CMK (cell line): Measurements from ENCODE around the gene UNC5A.

Experiments
- DNase-seq: peaks from one replicate; pipeline ENCODE4 v3.0.0-alpha.2; 2010; ENCODE audit warnings: low read depth

Gene UNC5A

DNA sequence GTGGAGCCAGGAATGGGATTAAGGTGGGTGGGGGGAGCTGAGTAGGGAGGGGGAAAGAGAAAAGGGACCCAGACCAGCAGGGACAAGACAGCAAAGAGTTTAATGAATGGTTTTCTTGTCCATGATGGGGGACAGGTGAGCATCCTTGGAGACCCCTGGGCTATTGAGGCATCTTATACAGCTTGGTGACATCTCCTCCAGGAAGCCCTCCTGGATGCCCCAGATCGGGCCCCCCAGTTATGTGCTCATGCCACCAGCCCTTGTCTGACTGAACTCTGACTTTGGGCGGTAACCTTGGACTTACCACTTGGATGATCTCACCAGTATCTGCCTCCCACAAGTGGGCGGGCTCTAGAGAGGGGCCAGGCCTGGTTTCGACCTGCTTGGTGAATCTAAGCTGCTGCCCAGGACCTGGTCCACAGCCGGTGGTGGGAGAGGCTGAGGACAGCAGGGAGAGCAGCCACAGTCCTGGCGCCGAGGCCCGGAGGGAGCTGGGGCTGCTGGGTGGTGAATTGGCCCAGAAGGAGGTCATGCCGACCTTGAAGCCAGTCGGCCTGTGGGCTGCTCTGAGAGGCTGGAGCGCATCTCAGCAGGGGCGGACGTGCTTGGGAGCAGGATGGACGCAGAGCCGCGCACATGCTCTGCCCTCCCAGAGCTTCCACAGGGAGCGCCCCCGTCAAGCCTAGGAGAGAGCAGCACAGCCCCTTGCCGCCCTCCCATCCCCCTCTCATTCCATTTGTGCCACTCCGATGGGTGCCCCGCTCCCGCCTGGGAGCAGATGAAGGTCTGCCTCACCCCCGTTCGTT lies 36.2 kb downstream of the UNC5A start:
- no peak for DNase-seq

DNA sequence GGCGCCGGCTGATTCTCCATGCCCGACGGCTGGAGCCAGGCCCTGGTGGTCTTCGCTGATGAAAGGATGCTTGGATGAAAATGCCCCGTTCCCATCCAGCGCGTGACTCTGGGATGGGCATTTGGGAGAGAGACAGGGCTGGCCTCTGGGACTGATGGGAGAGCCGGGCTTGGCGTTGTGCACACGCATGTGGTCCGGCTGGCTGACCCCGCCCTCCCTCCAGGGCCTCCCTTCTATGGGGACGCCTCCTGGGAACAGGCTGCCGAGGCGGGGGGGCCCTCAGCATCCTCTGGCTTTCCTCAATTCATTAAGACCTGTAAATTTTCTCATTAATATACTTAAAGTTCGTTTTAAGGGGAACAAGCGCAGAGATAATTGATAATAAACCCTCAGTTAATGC lies 36.8 kb downstream of the UNC5A start:
- DNase-seq: no peak

DNA sequence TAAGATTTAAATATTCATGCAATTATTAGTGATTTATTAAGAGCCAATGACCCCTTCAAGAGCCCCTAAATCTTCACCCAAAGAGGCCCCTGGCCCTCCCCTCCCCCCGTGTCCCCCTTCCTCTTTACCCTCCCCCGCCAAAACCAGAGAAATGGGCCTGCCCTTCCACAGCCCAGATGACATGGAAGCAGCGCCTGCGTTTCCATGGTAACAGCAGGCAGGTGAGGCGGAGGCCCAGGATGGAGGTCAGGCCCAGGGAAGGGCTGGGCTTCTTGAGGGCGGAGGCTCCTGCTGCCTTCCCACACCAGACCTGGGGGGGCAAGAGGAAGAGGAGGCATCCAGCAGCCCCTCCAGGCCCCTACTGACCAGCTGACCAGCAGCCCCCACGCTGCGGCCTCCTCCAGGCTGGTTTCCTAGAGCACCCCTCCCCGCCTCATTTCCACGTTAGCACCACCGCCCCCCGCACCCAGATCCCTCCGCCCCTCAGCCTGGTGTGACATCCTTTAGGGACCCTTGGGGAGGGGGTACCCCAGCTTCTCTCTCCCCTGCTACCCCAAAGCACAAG lies 37.4 kb downstream of the UNC5A start:
- no peak for DNase-seq

DNA sequence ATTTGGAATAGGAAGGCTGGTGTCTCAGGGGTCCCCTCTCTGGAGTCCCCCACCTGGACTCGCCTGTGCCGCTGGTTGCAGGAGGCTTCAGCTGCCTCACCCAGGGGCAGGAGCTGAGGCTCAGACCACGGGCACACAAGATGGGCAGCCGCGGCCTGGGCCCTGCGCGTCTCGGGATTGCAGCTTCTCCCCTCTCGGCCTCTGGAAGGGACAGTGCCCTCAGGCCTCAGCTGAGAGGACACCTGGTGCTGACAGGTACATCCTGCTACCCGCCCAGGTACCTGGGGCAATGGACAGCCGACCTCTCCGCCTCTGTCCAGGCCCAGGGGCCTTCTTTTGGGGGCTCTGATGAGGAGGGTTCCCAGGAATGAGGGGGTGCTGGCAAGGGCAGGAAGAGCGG lies 38.3 kb downstream of the UNC5A start:
- DNase-seq: no peak

DNA sequence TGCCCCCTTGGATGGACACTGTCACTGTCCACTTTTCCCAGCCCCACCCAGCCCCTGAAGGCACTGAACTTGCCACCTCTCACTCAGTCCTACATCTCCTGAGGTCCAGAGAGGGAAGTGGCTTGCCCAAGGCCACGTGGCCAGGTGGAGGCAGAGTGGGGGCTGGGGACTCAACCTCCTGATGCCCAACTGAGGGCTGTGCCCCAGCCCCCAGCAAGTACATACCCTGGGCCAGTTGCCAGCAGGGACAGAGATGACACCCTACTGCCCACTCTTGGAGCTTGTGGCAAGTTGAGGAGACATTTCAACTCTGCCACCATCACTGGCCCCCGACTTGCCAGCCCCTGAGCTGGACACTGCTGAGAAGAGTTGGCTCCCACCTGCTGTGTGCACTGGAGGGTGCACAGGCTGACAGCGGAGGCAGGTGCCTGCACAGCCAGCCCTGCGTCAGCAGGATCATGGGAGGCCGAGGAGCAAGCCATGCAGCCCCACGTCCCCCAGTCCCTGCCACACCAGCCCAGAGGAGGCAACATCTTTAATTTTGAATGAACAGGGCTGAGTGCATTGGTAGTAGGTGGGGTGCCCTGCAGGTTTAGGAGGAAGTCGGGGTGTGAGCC lies 39.4 kb downstream of the UNC5A start:
- DNase-seq: no peak

DNA sequence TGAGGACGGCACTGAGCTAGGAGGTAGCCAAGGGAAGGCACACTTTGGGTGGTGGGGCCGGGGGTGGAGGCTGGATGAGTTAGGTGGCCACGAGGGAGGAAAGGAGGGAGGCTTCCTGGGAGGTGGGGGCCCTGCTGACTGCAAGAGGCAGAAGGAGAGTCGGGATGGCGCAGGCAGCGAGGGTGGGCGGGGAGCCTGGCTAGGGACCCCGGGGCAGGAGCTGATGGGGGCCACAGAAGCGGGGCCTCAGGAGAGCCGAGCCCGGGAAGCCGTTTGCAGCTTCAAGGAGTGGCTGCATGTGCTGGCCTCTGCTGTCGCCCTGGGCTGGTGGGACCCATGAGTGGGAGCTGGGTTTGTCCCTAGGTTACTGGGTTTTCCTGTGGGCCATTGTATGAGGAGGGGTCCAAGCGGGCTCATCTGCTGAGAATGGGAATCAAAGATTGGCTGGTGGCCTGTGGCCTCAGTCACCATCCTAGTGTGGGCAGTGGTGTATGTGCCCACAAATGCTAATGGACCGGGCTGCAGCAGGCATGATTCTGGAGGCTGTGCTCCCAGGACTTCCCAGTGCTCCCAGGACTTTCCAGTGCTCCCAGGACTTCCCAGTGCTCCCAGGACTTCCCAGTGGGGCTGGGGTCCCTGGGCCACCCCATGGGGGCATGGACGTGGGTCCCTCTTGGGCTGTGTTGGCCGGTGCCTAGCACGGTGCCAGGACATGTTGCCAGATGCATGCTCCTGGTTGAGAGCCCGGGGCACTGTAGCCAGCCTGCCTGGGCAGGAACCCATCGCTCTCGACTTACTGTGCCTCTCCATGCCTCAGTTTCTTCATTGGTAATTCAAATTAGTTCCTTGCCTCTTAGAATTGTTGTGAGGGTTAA lies 40.2 kb downstream of the UNC5A start:
- DNase-seq: no peak

DNA sequence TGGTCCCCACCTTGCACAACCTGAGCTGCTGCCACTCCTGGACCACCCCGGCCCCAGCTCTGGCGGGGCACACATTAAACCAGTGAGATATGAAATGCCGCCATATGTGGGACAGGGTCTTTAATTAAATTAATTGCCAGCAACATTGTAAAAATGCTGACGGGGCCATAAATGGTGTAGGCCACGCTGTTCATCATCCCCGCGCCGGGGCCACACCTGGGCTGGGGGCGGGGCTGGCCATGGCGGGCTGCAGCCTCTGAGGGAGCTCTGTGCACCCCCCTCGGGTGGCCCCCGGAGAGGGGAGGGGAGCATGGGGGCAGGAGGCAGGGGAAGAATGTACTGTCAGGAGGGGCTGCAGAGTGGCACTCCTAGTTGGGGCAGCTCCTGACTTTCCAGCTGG lies 41.0 kb downstream of the UNC5A start:
- no peak for DNase-seq

DNA sequence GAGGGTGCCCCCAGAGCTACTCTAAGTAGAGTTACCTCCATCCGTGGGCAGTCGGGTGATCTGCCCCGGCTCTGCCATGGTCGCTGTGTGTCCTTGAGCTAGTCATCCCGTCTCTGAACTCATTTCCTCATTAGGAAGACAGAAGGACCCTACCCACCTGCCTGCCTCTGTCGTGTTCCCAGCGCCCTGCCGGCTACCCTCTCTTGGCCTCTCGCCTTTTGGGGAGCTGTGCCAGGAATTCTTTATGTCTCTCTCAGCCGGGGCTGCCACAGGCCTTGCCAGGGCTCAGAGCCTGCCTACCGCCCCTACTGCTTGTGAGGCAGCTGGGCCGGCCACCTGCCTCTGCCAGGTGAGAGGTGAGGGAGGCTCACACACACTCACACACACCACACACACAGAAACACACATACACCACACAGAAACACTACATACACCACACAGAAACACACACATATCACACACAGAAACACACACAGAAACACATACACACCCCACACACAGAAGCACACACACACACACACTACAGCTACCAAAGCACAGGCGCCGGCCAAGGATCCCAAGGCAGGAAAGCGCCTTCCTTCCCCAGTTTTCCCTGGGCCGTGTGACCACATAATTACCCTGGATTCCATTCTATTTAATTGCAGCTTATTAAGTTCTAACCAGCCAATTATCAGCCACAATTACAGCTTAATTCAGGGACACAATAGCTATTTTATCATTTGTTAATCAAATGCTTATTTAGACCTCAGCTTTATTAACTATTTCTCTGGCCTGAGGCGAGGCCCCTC lies 41.7 kb downstream of the UNC5A start:
- DNase-seq: no peak

DNA sequence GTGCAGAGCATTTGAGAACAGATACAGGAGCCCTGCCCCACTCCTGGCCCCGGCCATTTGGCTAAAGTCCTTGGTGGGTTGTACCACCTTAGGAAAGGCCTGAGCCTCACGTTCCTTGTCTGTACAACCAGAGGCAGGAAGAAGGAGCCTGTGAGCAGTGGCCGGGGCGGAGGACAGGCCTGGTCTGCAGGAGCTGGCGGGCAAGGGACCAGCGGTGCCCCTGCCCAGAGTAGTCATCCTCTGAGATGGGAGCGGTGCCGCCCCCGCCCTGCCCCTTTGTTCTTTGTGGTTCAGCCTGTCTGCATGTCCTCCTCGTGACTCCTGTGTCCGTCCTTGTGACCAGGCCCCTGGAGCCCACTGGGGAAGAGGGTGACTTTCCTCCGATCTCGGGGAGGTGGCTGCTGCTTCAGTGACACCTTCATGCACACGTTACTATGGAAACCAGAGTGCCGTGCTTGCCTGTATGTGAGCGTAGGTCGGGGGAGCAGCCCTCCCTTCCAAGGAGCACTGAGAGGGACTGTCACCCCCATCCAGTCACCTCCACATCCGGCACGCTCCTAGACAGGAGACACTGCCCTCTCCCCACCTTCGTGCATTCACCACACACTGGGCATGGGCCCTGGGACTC lies 42.9 kb downstream of the UNC5A start:
- no peak for DNase-seq

DNA sequence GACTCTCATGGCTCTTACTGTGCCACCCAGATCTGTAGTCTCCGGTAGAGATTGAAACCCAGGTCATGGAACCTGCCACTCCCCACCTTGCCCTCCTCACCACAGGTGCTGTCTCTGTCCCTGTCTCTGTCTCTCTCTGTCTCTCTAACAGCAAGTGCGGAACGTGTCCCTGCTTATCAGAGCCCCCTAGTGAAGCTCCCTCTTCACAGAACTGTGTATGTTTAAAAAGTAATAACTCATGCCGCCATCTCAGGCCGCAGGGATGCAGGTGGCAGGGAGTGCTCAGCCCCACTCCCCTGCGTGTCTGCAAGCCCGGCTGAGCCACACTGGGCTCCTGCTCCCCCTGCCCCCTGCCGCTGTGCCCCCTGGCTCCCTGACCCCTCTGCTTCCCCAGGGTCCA lies 43.8 kb downstream of the UNC5A start:
- no peak for DNase-seq

DNA sequence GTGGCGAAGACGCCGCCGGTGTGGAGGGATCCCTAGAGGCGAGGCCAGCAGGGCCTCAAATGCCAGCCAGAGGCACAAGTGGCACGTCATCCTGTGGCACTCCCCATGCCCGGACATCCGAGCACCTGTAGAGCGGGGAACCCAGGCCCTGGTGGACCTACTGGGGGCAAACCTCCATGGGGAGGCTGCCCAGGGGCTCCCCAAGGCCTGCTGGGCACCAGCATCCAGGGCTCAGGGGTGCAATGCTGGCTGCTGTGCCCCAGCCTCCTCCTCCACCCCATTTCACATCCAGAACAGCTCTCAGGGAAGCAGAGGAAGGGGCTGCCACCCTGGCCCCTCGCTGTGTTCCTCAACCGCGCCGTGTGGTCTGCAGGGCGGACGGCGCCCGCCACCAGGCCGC lies 45.2 kb downstream of the UNC5A start:
- no peak for DNase-seq

DNA sequence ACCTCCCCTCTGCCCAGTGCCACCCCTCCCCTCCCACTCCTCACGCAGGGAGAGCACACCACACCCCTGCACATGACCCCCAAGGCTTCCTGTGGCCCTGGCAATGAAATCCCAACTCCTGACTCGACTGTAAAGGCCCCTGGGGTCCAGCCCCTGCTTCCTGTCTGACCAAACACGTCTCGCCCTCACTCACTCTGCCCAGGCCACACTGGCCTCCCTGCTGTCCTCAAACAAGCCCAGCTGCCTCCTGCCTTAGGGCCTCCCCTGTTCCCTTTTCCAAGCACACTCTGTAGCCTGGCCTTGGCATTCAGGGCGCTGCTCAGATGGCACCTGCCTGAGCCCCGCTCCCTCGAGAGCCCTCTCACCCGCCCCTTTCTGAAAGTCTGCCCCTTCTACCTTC lies 46.4 kb downstream of the UNC5A start:
- DNase-seq: no peak

DNA sequence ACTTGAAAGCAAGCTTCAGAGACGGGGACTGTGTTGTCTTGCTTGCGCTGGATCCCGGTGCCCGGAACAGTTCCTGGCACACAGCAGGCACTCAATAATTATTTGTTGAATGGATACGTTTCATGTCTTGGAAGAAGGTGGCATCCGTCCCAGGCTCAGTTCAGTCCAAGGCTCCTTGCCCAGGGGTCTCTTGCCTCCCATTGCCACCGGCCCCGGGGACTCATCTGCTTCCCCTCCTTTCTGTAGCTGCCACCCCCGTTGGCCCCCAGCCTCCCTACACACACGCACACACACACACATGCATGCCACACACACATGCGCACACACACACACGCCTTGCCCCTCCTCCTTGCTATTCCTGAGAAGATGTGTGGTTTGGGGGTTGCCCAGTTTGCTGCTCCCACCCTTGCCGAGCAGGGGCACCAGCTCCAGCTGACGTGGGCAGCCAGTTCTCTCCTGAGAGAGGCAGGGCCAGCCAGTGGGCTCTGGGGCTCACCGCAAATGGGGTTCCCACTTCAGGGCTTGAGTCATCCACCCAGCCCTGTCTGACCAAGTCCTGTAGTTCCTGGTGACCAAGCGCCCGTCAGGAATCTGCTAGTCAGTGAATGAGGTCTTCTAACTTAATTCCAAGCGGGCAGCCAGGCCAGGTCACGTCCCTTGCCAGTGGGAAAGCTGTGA lies 47.0 kb downstream of the UNC5A start:
- DNase-seq: no peak

DNA sequence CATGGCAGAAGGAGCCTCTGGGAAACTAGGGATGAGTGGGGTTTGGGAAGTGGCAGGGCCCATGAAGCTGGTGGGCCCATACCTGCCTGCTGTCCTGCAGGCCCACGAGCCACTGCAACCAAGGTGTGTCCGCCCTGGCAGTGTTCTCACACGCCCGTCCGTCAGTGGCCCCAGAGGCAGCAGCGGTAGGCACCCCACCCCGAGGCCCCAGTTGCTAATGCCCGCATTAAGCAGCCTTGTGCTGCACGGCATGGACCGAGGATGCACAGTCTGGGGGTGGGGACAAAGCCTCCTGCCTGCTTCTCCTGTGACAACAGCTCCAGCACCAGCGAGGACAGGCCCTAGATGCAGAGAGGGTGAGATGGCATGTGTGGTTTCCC lies 47.5 kb downstream of the UNC5A start:
- no peak for DNase-seq

DNA sequence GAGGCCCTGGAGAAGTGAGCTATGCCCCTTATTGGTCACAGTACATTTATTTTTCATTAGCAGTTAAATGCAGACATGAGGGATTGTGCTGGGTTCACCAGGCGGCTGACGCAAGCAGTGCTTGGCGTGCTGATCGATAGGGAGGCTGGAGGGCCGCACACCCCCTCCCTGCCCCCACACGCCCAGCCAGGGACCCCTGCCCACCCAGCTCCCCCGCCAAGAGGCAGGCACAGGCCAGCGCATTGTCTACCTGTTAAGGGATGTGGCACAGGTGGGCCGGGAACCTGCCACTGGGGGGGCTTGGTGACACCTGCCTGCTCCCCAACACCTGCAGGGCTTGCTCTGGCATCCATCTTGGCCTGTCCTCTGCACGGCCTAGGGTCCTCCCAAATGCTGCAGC lies 49.6 kb downstream of the UNC5A start:
- no peak for DNase-seq

DNA sequence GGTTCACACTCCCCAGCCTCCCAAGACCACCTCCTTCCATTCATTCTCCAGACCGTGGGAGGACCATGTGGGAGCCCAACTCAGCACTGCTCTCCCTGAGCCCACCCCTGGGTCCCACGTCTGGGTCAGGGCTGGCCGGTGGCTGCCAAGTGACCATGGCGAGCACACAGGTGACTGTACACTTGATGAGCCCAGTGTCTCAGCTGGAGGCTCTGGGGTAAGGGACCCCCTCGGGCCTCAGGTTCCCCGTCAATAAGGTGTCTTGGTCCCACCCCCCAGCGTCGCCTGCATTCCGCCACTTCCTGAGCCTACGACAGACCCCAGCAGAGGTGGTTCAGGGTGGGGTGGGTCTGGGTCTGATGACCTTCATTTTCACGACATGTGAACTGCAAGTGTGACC lies 50.0 kb downstream of the UNC5A start:
- DNase-seq: no peak

DNA sequence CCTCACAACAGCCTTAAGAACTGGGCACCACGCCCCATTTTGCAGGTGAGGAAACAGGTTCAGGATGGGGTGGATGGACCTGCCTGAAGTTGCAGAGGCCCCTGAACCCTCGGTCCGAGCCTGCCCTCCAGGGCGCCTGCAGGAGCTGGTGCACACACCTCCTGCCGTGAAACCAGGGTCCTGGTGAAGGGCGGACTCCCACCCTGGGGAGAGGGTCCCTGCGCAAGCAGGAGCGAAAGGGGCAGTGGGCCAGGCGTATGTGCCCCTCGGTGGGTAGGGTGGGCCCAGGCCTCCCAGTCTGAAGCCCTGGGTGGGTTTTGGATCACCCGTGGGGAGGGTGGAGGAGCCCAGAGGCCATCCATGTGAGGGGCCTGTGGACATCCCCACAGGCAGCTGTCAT lies 50.9 kb downstream of the UNC5A start:
- no peak for DNase-seq

DNA sequence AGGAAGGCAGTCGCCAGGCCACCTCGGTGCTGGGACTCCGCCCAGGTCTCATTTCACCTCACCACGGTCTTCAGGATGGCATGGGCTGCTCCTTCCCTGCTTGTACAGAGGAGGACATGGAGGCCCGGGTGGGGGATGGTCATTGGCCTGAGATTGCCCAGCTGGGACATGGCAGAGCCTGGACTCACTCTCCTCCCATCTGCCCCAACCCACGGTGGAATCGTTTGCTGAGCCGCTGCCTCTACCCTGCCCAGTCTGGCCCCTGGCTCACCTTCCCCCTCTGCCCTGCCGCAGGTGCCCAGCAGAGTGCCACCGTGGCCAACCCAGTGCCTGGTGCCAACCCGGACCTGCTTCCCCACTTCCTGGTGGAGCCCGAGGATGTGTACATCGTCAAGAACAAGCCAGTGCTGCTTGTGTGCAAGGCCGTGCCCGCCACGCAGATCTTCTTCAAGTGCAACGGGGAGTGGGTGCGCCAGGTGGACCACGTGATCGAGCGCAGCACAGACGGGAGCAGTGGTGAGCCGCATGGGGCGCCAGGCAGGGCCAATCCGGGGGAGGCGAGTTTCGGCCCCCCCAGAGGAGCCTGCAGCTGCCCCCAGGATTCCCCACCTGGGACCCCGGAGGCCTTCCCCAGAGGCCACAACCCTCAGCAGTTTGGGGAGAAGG lies 52.1 kb downstream of the UNC5A start:
- no peak for DNase-seq

DNA sequence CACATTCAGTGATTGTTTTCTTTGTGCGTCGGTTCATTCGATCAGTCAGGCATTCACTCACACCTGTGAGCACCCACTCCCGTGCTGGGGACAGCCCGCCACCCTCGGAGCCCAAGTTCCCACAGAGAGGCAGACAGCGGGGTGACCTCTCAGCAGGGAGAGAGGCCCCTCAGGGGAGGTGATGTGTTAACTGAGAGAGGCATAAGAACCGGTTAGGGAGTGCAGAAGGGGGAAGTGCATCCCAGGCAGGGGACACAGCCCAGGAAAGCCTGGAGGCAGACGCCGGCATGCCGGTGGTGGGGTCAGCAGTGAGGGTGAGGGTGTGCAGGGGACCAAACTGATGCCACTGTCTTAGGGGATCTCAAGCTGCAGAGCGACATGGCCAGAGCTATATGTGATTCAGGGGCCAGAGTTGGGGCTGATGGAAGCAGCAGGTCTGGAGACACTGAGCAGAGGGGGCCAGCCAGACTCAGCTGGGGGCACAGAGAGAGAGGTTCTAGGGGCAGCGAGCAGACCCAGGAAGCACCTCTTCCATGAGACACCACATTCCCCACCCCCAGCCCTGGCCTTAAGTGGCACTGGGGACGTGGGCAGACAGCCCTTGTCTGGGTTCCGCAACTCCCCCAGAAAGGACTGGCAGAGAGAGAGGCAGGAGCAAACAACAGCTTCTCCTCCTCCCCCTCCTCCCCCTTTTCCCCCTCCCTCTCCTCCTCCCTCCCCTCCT lies 52.8 kb downstream of the UNC5A start:
- no peak for DNase-seq

DNA sequence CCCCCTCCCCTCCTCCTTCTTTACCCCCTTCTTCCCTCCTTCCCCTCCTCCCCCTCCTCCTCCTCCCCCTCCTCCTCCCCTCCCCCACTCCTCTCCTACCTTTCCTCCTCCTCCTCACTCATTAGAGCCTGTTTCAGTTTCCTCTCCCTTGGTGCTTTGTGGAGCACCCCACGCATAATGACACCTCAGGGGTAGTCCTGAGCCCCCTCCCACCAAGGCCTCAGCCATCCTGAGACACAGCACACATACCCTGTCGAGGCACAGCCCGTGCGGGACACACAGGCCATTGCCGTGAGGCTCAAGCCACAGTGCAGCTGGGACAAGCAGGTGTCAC lies 53.4 kb downstream of the UNC5A start:
- DNase-seq: no peak
